GM12892 (cell line): ENCODE results near the gene PANK1.

ENCODE experiments used
- POLR2A ChIP-seq: IDR thresholded peaks from 2 replicates; pipeline ENCODE4 v1.6.1; 2011; ENCODE audit warnings: low read depth, low read length, control low read depth
- POLR2AphosphoS5 ChIP-seq: IDR thresholded peaks from 2 replicates; pipeline ENCODE4 v1.6.1; 2011; ENCODE audit warnings: low read depth, low read length, control low read depth
- TAF1 ChIP-seq: IDR thresholded peaks from 2 replicates; pipeline ENCODE4 v1.6.1; 2011; ENCODE audit warnings: low read depth, mild to moderate bottlenecking, control low read depth, low read length, borderline replicate concordance

DNA sequence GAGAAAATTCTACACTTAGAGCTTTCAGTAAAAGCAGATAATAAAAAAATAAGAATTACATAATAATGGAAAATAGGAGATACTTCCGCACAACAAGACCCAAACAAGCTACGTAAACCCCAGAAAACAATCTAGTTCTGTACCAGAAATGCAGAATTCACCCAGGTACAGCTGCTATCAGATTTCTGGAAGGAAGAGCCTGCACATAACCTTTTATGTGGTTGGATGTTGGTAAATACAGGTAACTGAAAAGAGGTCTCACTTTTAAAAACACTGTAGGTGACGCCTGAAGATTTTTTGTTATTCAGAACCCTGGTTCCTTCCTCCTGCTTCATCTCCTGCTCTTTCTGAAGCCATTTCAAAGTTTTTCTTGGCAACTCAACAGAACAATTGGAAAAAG lies 29.9 kb downstream of the PANK1 start:
- TF ChIP-seq POLR2AphosphoS5: no peak
- no peak for TF ChIP-seq POLR2A
- no peak for TF ChIP-seq TAF1
